ENCODE data around the gene ACTL10. TPM values are rescaled to one million over a fixed set of nuclear protein-coding genes. Genes with fewer than 3 reads are reported as not detected.

The ACTL10 gene
- total and polyA plus RNA-seq, 2 of the 13 experiments (the other 11 are each of a cell fraction or from before 2014, with no cell fraction given) = not detected

GRCh38 chr20:33701629-33702450 lies 35.1 kb downstream of the ACTL10 start (continued):
- TF ChIP-seq STAT6 (CRISPR knock-in tag; IDR thresholded peaks at IDR 0.05; ENCODE audit: borderline replicate concordance) (peak; percentile 52; the same call in 1 of the 2 replicates), ZNF333 (CRISPR knock-in tag; IDR thresholded peaks at IDR 0.05; ENCODE audit: borderline replicate concordance) (no peak; the same call in 1 of the 2 replicates), SOX13 (IDR thresholded peaks at IDR 0.05) (peak; percentile 94), SOX13 (CRISPR knock-in tag; conservative IDR thresholded peaks at IDR 0.05 in 1 of 2, IDR thresholded peaks at IDR 0.05 in 1 of 2) (peak in 1 of 2 experiments; percentile 95; a peak in 2 of 4 replicates), ZNF878 (CRISPR knock-in tag; IDR thresholded peaks at IDR 0.05) (no peak), ZBTB7A (CRISPR knock-in tag; IDR thresholded peaks at IDR 0.05) (peak; percentile 99), NFIC (IDR thresholded peaks at IDR 0.05; ENCODE audit: low read length) (peak; percentile 72), NCOR1 (IDR thresholded peaks at IDR 0.05; ENCODE audit: borderline replicate concordance, low read length) (peak; percentile 83; the same call in 1 of the 2 replicates), ARID4A (CRISPR knock-in tag; IDR thresholded peaks at IDR 0.05; ENCODE audit: borderline replicate concordance) (peak; percentile 82), ZNF724P (CRISPR knock-in tag; IDR thresholded peaks at IDR 0.05; ENCODE audit: borderline replicate concordance) (peak; percentile 65; the same call in 1 of the 2 replicates), FOXJ3 (CRISPR knock-in tag; IDR thresholded peaks at IDR 0.05; ENCODE audit: borderline replicate concordance) (peak; percentile 78; the same call in 1 of the 2 replicates), RNF2 (conservative IDR thresholded peaks at IDR 0.05; ENCODE audit: low read depth) (peak; percentile 43; the same call in 1 of the 2 replicates), ZNF331 (CRISPR knock-in tag; IDR thresholded peaks at IDR 0.05) (peak; percentile 90), SOX5 (CRISPR knock-in tag; IDR thresholded peaks at IDR 0.05; ENCODE audit: borderline replicate concordance) (peak; percentile 90), NAIF1 (CRISPR knock-in tag; IDR thresholded peaks at IDR 0.05; ENCODE audit: borderline replicate concordance) (no peak), TBL1XR1 (IDR thresholded peaks at IDR 0.05; ENCODE audit: borderline replicate concordance, low read length, partially characterized antibody) (peak; percentile 83), ZNF776 (CRISPR knock-in tag; IDR thresholded peaks at IDR 0.05) (0 out of 2 replicates have a peak, but pooled peaks have one; percentile 35), GATA4 (IDR thresholded peaks at IDR 0.05; ENCODE audit: borderline replicate concordance, low read depth) (peak; percentile 59)
- TF ChIP-seq, protein P1, sequence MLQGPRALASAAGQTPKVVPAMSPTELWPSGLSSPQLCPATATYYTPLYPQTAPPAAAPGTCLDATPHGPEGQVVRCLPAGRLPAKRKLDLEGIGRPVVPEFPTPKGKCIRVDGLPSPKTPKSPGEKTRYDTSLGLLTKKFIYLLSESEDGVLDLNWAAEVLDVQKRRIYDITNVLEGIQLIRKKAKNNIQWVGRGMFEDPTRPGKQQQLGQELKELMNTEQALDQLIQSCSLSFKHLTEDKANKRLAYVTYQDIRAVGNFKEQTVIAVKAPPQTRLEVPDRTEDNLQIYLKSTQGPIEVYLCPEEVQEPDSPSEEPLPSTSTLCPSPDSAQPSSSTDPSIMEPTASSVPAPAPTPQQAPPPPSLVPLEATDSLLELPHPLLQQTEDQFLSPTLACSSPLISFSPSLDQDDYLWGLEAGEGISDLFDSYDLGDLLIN (CRISPR knock-in tag; IDR thresholded peaks at IDR 0.05; ENCODE audit: borderline replicate concordance) = no peak
